Measurements from ENCODE around the gene SPAG9. TPM values are rescaled to one million over a fixed set of nuclear protein-coding genes. Genes with fewer than 3 reads are reported as not detected.
"Not testable (repeated sequence)": the region's sequence is repeated elsewhere in the genome, so short reads cannot be mapped to it uniquely, and the experiment has no call there.

SPAG9 gene
- total and polyA plus RNA-seq, 2 donors from 2014 or later: 15.4 to 93.3 TPM

DNA sequence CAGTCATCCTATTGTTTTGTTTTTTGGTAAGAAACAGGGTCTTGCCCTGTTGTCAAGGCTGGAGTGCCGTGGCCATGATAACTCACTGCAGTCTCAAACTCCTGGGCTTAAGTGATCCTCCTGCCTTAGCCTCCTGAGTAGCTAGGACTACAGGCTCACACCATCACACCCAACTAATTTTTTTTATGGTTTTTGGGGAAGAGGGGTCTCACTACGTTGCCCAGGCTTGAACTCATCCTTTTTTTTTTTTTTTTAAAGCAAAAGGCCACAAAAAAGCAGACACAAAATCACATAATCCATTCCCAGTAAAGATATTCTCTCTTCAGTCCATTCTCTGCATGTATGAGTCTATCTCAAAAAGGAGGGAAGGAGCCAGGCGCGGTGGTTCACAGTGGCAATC is 5.5 kb downstream of the SPAG9 start:
- intact Hi-C loops (cut with DNase I): no loop called here
- Histone ChIP-seq H3K4me1 (ENCODE audit: control insufficient read depth in 2 of 3, insufficient read depth in 2 of 3, low read depth in 1 of 3, low read length in 3 of 3) (peaks cover 3 to 17% (median 14%) of the 10 kb centered on the region in 3 donors), H3K36me3 (ENCODE audit: control insufficient read depth in 2 of 3, insufficient read depth in 3 of 3, low read length in 3 of 3) (no peaks in the 10 kb centered on the region), H3K4me3 (ENCODE audit: low read length in 3 of 3) (no peak overlapping the region), H3K9me3 (ENCODE audit: control insufficient read depth in 2 of 3, insufficient read depth in 1 of 3, low read length in 3 of 3) (no peaks in the 10 kb centered on the region), H3K27ac (ENCODE audit: low read depth in 2 of 2, low read length in 2 of 2) (no peak overlapping the region), H3K9ac (ENCODE audit: low read length in 3 of 3) (no peak overlapping the region), H3K27me3 (ENCODE audit: control insufficient read depth, insufficient read depth, low read length) (no peaks in the 10 kb centered on the region)
- no peak for FAIRE-seq
- TF ChIP-seq, protein P1, sequence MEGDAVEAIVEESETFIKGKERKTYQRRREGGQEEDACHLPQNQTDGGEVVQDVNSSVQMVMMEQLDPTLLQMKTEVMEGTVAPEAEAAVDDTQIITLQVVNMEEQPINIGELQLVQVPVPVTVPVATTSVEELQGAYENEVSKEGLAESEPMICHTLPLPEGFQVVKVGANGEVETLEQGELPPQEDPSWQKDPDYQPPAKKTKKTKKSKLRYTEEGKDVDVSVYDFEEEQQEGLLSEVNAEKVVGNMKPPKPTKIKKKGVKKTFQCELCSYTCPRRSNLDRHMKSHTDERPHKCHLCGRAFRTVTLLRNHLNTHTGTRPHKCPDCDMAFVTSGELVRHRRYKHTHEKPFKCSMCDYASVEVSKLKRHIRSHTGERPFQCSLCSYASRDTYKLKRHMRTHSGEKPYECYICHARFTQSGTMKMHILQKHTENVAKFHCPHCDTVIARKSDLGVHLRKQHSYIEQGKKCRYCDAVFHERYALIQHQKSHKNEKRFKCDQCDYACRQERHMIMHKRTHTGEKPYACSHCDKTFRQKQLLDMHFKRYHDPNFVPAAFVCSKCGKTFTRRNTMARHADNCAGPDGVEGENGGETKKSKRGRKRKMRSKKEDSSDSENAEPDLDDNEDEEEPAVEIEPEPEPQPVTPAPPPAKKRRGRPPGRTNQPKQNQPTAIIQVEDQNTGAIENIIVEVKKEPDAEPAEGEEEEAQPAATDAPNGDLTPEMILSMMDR (IDR thresholded peaks at IDR 0.05; ENCODE audit: borderline replicate concordance, extremely low read depth, insufficient read depth): no peak
- DNase-seq: no peak

GRCh38 chr17:51112303-51113222 is 8.1 kb downstream of the SPAG9 start:
- H3K4me1 ChIP-seq (ENCODE audit: control insufficient read depth in 2 of 3, insufficient read depth in 2 of 3, low read depth in 1 of 3, low read length in 3 of 3): peaks cover 0 to 14% (median 7%) of the 10 kb centered on the region in 3 donors
- H3K27me3 ChIP-seq (ENCODE audit: control insufficient read depth, insufficient read depth, low read length); H3K4me3 ChIP-seq (ENCODE audit: low read length in 3 of 3); H3K36me3 ChIP-seq (ENCODE audit: control insufficient read depth in 2 of 3, insufficient read depth in 3 of 3, low read length in 3 of 3); intact Hi-C loops (cut with DNase I); H3K9ac ChIP-seq (ENCODE audit: low read length in 3 of 3); H3K9me3 ChIP-seq (ENCODE audit: control insufficient read depth in 2 of 3, insufficient read depth in 1 of 3, low read length in 3 of 3); H3K27ac ChIP-seq (ENCODE audit: low read depth in 2 of 2, low read length in 2 of 2): not testable (repeated sequence)
- FAIRE-seq: peak; percentile 27
- peak in 1 of 5 donors; percentile 86 for DNase-seq

- H3K9ac ChIP-seq (ENCODE audit: low read length in 3 of 3): no peak overlapping the region
- TF ChIP-seq, protein P1 (IDR thresholded peaks at IDR 0.05; ENCODE audit: borderline replicate concordance, extremely low read depth, insufficient read depth): no peak
- no peak for FAIRE-seq
- H3K9me3 ChIP-seq (ENCODE audit: control insufficient read depth in 2 of 3, insufficient read depth in 1 of 3, low read length in 3 of 3): no peaks in the 10 kb centered on the region
- no peaks in the 10 kb centered on the region for H3K27me3 ChIP-seq (ENCODE audit: control insufficient read depth, insufficient read depth, low read length)
- no peak overlapping the region for H3K27ac ChIP-seq (ENCODE audit: low read depth in 2 of 2, low read length in 2 of 2)
- peaks cover 0 to 19% (median 19%) of the 10 kb centered on the region in 3 donors for H3K4me1 ChIP-seq (ENCODE audit: control insufficient read depth in 2 of 3, insufficient read depth in 2 of 3, low read depth in 1 of 3, low read length in 3 of 3)
- H3K4me3 ChIP-seq (ENCODE audit: low read length in 3 of 3): no peak overlapping the region
- intact Hi-C loops (cut with DNase I): no loop called here
- DNase-seq: no peak
- H3K36me3 ChIP-seq (ENCODE audit: control insufficient read depth in 2 of 3, insufficient read depth in 3 of 3, low read length in 3 of 3): peaks cover 0 to 2% (median 0%) of the 10 kb centered on the region in 3 donors
Measured at GRCh38 chr17:51107778-51108177, 12.9 kb downstream of the SPAG9 start.

- DNase-seq (no peak), FAIRE-seq (no peak)
Measured at GRCh38 chr17:51103451-51103850, 17.2 kb downstream of the SPAG9 start.

More at GRCh38 chr17:51103451-51103850, 17.2 kb downstream of the SPAG9 start:
- H3K4me3 ChIP-seq (ENCODE audit: low read length in 3 of 3): peak overlapping the region in 1 of 3 donors; percentile 11
- peaks cover 0 to 2% (median 0%) of the 10 kb centered on the region in 3 donors for H3K36me3 ChIP-seq (ENCODE audit: control insufficient read depth in 2 of 3, insufficient read depth in 3 of 3, low read length in 3 of 3)
- peaks cover 0 to 20% (median 14%) of the 10 kb centered on the region in 3 donors for H3K4me1 ChIP-seq (ENCODE audit: control insufficient read depth in 2 of 3, insufficient read depth in 2 of 3, low read depth in 1 of 3, low read length in 3 of 3)
- no peaks in the 10 kb centered on the region for H3K9me3 ChIP-seq (ENCODE audit: control insufficient read depth in 2 of 3, insufficient read depth in 1 of 3, low read length in 3 of 3)
- TF ChIP-seq, protein P1 (IDR thresholded peaks at IDR 0.05; ENCODE audit: borderline replicate concordance, extremely low read depth, insufficient read depth): no peak
- no peaks in the 10 kb centered on the region for H3K27me3 ChIP-seq (ENCODE audit: control insufficient read depth, insufficient read depth, low read length)
- intact Hi-C loops (cut with DNase I): no loop called here
- H3K9ac ChIP-seq (ENCODE audit: low read length in 3 of 3): no peak overlapping the region
- peak overlapping the region; percentile 32 to 35 for H3K27ac ChIP-seq (ENCODE audit: low read depth in 2 of 2, low read length in 2 of 2)
